A549 treated with AZD2906 at 1 μM for 4 hours (cell line): ENCODE results near the gene FAM184B. TPM values are rescaled to one million over a fixed set of nuclear protein-coding genes. Genes with fewer than 3 reads are reported as not detected.

Experiments
- total RNA-seq: library from RNA; stranded (reverse); fragments of 200-300 nt; extraction: Qiagen RNA extraction; gene quantifications from 5 replicates; pipeline ENCODE4 v1.2.3, GENCODE V29; 2022

Gene FAM184B
- total RNA-seq: 0.01 to 0.02 TPM (median 0.02 TPM) in 5 replicates

DNA sequence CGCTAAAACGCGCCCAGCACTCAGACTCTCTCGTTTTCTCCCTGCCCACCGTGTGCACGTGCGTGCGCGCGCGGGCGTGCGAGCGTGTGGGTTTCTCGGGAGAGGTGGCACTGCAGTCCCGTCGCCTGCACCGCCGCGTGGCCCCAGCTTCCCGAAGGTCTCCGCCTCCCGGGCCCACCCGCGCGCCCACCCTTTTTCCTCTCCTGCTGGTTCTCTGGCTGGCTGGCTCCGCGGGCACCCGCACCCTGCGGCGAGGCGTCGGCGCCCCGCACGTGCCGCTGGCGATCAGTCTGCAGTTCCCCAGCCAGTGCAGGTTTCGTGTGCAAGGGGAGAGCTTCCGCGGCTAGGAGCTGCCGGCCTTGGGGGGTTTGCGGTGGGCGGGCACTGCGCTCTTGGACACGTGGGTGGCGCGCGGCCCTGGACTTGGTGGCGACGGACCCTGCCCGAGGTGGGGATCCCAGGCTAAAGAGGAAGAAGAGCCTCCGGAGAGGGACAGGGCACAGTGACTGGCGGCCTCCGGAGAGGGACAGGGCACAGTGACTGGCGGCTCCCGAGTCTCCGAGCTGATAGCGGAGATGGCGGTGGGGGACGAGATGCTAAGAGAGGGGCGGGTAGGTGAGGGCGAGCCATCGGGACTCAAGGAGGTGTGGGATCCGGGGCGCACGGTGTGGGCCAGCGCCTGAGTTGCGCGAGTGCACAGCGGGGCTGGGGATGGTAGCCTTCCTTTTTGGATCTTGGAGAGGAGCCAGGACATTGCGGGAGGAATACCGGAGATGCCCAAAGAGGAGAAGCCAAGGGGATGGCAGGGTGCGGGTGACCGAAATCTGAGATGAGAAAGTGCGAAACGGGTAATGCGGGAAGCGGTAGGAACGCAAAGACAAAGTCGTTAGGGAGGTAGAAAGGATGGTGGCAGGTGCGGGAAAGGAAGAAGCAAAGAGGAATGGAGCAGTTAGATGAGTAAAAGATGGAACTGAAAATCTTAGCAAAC, at the start of gene FAM184B:
Gene FAM184B (minus strand): TSS at position 322 of the 988 bp plus-strand sequence. CDS start 322 bp downstream, outside the sequence.

DNA sequence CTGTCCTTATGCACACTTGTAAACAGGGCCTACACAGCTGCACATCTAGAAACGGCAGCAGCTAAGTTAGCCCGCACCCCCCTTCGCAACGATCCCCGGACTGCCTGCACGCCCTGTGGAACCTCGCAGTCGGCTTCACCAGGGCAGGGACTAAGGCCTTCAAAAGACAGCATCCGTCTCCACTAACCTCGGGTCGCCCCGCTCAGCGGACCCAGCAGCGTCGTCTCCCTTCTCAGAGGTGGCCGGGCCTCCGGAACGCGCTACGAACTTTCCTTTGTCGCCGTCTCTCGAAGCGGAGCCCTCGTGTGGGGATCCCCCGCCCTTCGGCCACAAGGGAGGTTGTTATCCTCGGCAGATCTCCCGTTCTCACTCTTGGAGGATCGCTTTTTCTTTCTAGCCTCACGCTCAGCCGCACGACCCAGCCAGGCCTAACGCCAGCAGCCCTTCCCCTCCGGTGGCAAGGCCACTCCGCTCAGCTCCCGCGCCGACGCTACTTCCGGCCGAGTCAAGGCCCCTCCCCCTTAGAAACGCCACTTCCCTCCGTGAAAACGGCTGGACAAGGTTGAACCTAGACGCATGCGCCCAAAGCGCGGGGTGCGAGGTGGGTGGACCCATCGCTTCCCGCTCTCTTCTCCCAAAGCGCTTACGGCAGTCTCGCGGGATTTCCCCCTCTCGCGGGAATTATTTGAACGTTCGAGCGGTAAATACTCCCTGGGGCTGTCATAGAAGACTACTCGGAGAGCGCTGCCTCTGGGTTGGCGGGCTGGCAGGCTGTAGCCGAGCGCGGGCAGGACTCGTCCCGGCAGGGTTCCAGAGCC, 29.0 kb upstream of the FAM184B start, which contains the start of the genes DCAF16 and NCAPG:
Gene DCAF16 (minus strand): TSS at position 498 of the 818 bp plus-strand sequence. CDS start 6,616 bp downstream, outside the sequence.
Gene NCAPG (plus strand): TSS at position 720 of the 818 bp plus-strand sequence. CDS start 99 bp downstream, outside the sequence.

DNA sequence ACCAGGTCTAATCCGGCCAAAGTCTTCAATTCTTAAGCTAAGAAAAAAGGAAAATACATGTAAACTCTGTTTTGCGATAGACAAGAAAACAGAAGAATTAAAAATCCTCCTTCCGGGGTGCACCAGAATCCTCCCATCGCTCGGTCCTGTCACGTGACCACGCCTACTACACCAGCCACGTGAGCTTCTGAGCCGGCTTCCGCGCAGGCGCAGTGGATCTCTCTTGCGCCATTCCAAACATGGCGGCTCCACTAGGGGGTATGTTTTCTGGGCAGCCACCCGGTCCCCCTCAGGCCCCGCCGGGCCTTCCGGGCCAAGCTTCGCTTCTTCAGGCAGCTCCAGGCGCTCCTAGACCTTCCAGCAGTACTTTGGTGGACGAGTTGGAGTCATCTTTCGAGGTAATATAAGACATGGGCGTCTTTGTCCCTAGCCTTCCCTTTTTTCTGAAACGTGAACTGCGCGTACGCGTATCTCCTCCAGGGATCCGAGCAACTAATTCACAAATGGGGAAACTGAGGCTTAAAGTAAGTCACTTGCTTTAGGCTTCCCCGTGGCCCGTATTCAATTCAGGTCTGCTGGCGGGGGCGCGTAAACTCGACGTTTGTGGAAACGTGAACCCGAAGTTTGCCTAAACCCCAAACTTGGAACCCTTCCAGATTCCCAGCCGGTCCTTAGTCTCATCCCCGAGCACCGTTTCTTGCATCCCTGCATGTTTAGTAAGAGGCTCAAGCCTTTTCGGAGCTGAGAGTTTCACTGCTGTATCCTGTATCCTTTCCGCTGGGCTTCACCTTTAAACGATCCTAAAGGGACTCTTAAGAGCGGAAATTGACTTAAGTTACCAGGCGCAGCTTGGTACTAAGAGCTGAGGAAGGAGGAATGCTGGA, 166.8 kb downstream of the FAM184B start, which contains the start of gene MED28:
Gene MED28 (plus strand): TSS at position 226 of the 884 bp plus-strand sequence. CDS start 14 bp downstream, at position 240.

Other genes with a start within 250 kb of the FAM184B start
- gene LAP3, start 204.4 kb downstream of the FAM184B start, total RNA-seq: 32.2 to 47.0 TPM (median 33.0 TPM) in 5 replicates
- 29.1 to 49.2 TPM (median 30.6 TPM) in 5 replicates for gene MED28, start 167.0 kb downstream of the FAM184B start, total RNA-seq
- gene DCAF16, start 29.1 kb upstream of the FAM184B start, total RNA-seq: 4.4 to 8.1 TPM (median 6.1 TPM) in 5 replicates
- 22.0 to 30.0 TPM (median 24.4 TPM) in 5 replicates for gene NCAPG, start 29.4 kb upstream of the FAM184B start, total RNA-seq
- gene LCORL, start 240.1 kb upstream of the FAM184B start, total RNA-seq: 2.8 to 5.5 TPM (median 4.7 TPM) in 5 replicates